Colonic mucosa (tissue), 4 donors: Measurements from ENCODE around the gene FOXJ2. TPM values are rescaled to one million over a fixed set of nuclear protein-coding genes. Genes with fewer than 3 reads are reported as not detected.
A peak's percentile ranks its signal among the peaks of the same experiment; 100 is the strongest.

Source experiments
- DNase-seq: peaks from one replicate; pipeline ENCODE4 v3.0.0-alpha.2; 2020
- H3K27ac ChIP-seq: fragments of 200-600 bp; one replicate; pipeline ENCODE4 v1.8.0; 2021
- H3K27me3 ChIP-seq: fragments of 200-600 bp; one replicate; pipeline ENCODE4 v1.8.0; 2021
- H3K36me3 ChIP-seq: fragments of 200-600 bp; one replicate; pipeline ENCODE4 v1.8.0; 2021
- H3K4me1 ChIP-seq: fragments of 200-600 bp; one replicate; pipeline ENCODE4 v1.8.0; 2021; ENCODE audit warnings: mild to moderate bottlenecking
- H3K4me3 ChIP-seq: fragments of 200-600 bp; one replicate; pipeline ENCODE4 v1.8.0; 2021
- H3K9ac ChIP-seq, 2 donors: one replicate each; pipeline ENCODE4 v1.7.0; 2013; ENCODE audit warnings: control low read depth in 2 of 2, low read depth in 2 of 2, low read length in 2 of 2
- H3K9me3 ChIP-seq: fragments of 200-600 bp; one replicate; pipeline ENCODE4 v1.8.0; 2021
- CTCF ChIP-seq: fragments of 200-600 bp; IDR thresholded peaks from one replicate; pipeline ENCODE4 v1.8.0; 2022; ENCODE audit warnings: antibody characterized with exemption, mild to moderate bottlenecking
- intact Hi-C: fragments of 100-400 bp; cut with DNase I; formaldehyde crosslinking; loops from one replicate; pipeline ENCODE4 v1.14.1; 2022
- total RNA-seq, 2 donors: library from RNA; stranded (reverse); fragmentation: NEBNext Ultra II Directional in 1 of 2; extraction: Animal tissue kit (Norgen Biotek cat#: 25700) in 1 of 2; gene quantifications; one replicate each; pipeline ENCODE4 v1.2.1, GENCODE V29; 2021
- donor health status: healthy.
- donor health status: DM: no; HTN: no; CAD: no.
- donor health status: DM: no; HTN: no; CAD: no.

The FOXJ2 gene
- total RNA-seq, 2 donors from 2014 or later, result 10.7 to 14.9 TPM

GRCh38 chr12:8038659-8039114 lies 6.2 kb downstream of the FOXJ2 start:
- Histone ChIP-seq H3K9me3 (no peaks in the 10 kb centered on the region), H3K27ac (peak overlapping the region; percentile 28), H3K4me1 (peaks cover 35% of the 10 kb centered on the region), H3K9ac (peak overlapping the region; percentile 27 to 44), H3K4me3 (peak overlapping the region; percentile 13), H3K36me3 (peaks cover 9% of the 10 kb centered on the region), H3K27me3 (no peaks in the 10 kb centered on the region)
- TF ChIP-seq CTCF, result no peak
- peak; percentile 52 for DNase-seq
- intact Hi-C loops, result loop anchor here (5.0 kb wide), 1 partner anchor 44 kb away; the partner anchor contains the start of gene NECAP1

GRCh38 chr12:8040791-8041190 lies 8.3 kb downstream of the FOXJ2 start:
- H3K4me3 ChIP-seq, result no peak overlapping the region
- intact Hi-C loops, result no loop called here
- DNase-seq, result no peak
- no peak for TF ChIP-seq CTCF
- H3K27me3 ChIP-seq, result no peaks in the 10 kb centered on the region
- H3K9me3 ChIP-seq, result no peaks in the 10 kb centered on the region
- H3K4me1 ChIP-seq, result peaks cover 19% of the 10 kb centered on the region
- H3K36me3 ChIP-seq, result peaks cover 15% of the 10 kb centered on the region
- no peak overlapping the region for H3K27ac ChIP-seq
- no peak overlapping the region for H3K9ac ChIP-seq

- H3K9ac ChIP-seq, result peak overlapping the region in 1 of 2 donors; percentile 2
- H3K9me3 ChIP-seq, result no peaks in the 10 kb centered on the region
- peak; percentile 89 for TF ChIP-seq CTCF
- H3K4me3 ChIP-seq, result no peak overlapping the region
- no peak overlapping the region for H3K27ac ChIP-seq
- DNase-seq, result peak; percentile 74
- intact Hi-C loops, result no loop called here
- no peaks in the 10 kb centered on the region for H3K4me1 ChIP-seq
- peaks cover 20% of the 10 kb centered on the region for H3K36me3 ChIP-seq
- H3K27me3 ChIP-seq, result no peaks in the 10 kb centered on the region
These were observed 13.7 kb downstream of the FOXJ2 start for GRCh38 chr12:8045952-8046944.

GRCh38 chr12:8047842-8048241 lies 15.3 kb downstream of the FOXJ2 start:
- Histone ChIP-seq H3K4me3 (no peak overlapping the region), H3K36me3 (peaks cover 20% of the 10 kb centered on the region), H3K27me3 (no peaks in the 10 kb centered on the region), H3K9me3 (no peaks in the 10 kb centered on the region), H3K9ac (no peak overlapping the region), H3K4me1 (no peaks in the 10 kb centered on the region), H3K27ac (no peak overlapping the region)
- intact Hi-C loops, result no loop called here
- TF ChIP-seq CTCF, result no peak
- DNase-seq, result no peak

- no peaks in the 10 kb centered on the region for H3K4me1 ChIP-seq
- intact Hi-C loops, result no loop called here
- TF ChIP-seq CTCF, result no peak
These were observed 16.4 kb downstream of the FOXJ2 start for GRCh38 chr12:8048906-8049305.

More at GRCh38 chr12:8048906-8049305, 16.4 kb downstream of the FOXJ2 start:
- Histone ChIP-seq H3K9ac (no peak overlapping the region), H3K36me3 (peaks cover 20% of the 10 kb centered on the region), H3K4me3 (no peak overlapping the region), H3K27me3 (no peaks in the 10 kb centered on the region), H3K9me3 (no peaks in the 10 kb centered on the region), H3K27ac (no peak overlapping the region)
- DNase-seq, result no peak
